Measurements from ENCODE around the gene TSC2.

The TSC2 gene

GRCh38 chr16:2047330-2048115 lies at the start of gene TSC2, which contains the start of gene NTHL1:
Gene TSC2, plus strand, starts transcription at chr16:2047985. Its CDS starts 631 bp downstream, at chr16:2048616.
Gene NTHL1, minus strand, starts transcription at chr16:2047834. Its CDS starts 11 bp downstream, at chr16:2047823.
- DNase-seq, result peak; percentile 95

- DNase-seq, result no peak
Measured at GRCh38 chr16:1998360-1998835, 49.4 kb upstream of the TSC2 start.

- no peak for DNase-seq
Measured at GRCh38 chr16:1998852-1999801, 48.7 kb upstream of the TSC2 start.

GRCh38 chr16:1999866-2000514 lies 47.8 kb upstream of the TSC2 start:
- DNase-seq, result no peak

GRCh38 chr16:2001035-2001434 lies 46.8 kb upstream of the TSC2 start:
- no peak for DNase-seq

- no peak for DNase-seq
Measured at GRCh38 chr16:2001456-2002355, 46.1 kb upstream of the TSC2 start.

GRCh38 chr16:2002406-2003230 lies 45.2 kb upstream of the TSC2 start:
- DNase-seq, result no peak

GRCh38 chr16:2003231-2003826 lies 44.5 kb upstream of the TSC2 start:
- DNase-seq, result no peak

- DNase-seq, result peak; percentile 84
Measured at GRCh38 chr16:2003827-2004641, 43.8 kb upstream of the TSC2 start.

- DNase-seq, result no peak
Measured at GRCh38 chr16:2004795-2005517, 42.8 kb upstream of the TSC2 start.

GRCh38 chr16:2005646-2006045 lies 42.1 kb upstream of the TSC2 start:
- no peak for DNase-seq

GRCh38 chr16:2006317-2006716 lies 41.5 kb upstream of the TSC2 start:
- DNase-seq, result no peak

- DNase-seq, result no peak
Measured at GRCh38 chr16:2007081-2007836, 40.5 kb upstream of the TSC2 start.

- DNase-seq, result peak; percentile 52
Measured at GRCh38 chr16:2008009-2008526, 39.7 kb upstream of the TSC2 start.

GRCh38 chr16:2008631-2009163 lies 39.1 kb upstream of the TSC2 start:
- DNase-seq, result no peak

- no peak for DNase-seq
Measured at GRCh38 chr16:2009164-2009711, 38.5 kb upstream of the TSC2 start.
